Cardiac muscle cell (in vitro differentiated cells and primary cell): ENCODE data around the gene CELSR1. TPM values are rescaled to one million over a fixed set of nuclear protein-coding genes. Genes with fewer than 3 reads are reported as not detected.

Source experiments
- DNase-seq, 2 donors: peaks; one replicate each; pipeline versions ENCODE4 v3.0.0 to v3.0.0-alpha.2; 2010 to 2017; ENCODE audit warnings: low read depth in 1 of 2, low spot score in 1 of 2
- H3K27ac ChIP-seq: fragments of 200-600 bp; sonication (generic); 2 replicates; pipeline ENCODE4 v1.5.1; 2016
- H3K27me3 ChIP-seq: fragments of 200-600 bp; sonication (generic); 2 replicates; pipeline ENCODE4 v1.6.0; 2016; ENCODE audit warnings: control low read depth
- H3K36me3 ChIP-seq: fragments of 200-600 bp; sonication (generic); 2 replicates; pipeline ENCODE4 v1.5.1; 2016; ENCODE audit warnings: control low read depth
- H3K4me1 ChIP-seq: fragments of 200-600 bp; sonication (generic); 2 replicates; pipeline ENCODE4 v1.8.1; 2017; ENCODE audit warnings: low read depth, mild to moderate bottlenecking, mixed run types
- H3K4me3 ChIP-seq: fragments of 200-600 bp; sonication (generic); 2 replicates; pipeline ENCODE4 v1.5.1; 2016; ENCODE audit warnings: mild to moderate bottlenecking
- H3K9me3 ChIP-seq: fragments of 200-600 bp; sonication (generic); 2 replicates; pipeline ENCODE4 v1.5.1; 2017; ENCODE audit warnings: low read depth, mild to moderate bottlenecking, control low read depth
- polyA plus RNA-seq: library from polyadenylated mRNA; unstranded; fragments of >200 nt; fragmentation: Nextera tagmentation; extraction: Ambion mirVana; gene quantifications from 2 replicates; pipeline ENCODE4 v1.2.1, GENCODE V29; 2016
- total RNA-seq: library from RNA; depleted of rRNA; stranded (reverse); fragments of >200 nt; gene quantifications from 2 replicates; pipeline ENCODE4 v1.2.3, GENCODE V29; 2016
- TF ChIP-seq, protein P1 (sequence below): IDR thresholded peaks from 2 replicates; pipeline ENCODE4 v1.5.1; 2012; ENCODE audit warnings: low read depth, mild to moderate bottlenecking, low read length

Gene CELSR1
- total and polyA plus RNA-seq, 2 experiments from 2014 or later, result 9.0 to 37.4 TPM

DNA sequence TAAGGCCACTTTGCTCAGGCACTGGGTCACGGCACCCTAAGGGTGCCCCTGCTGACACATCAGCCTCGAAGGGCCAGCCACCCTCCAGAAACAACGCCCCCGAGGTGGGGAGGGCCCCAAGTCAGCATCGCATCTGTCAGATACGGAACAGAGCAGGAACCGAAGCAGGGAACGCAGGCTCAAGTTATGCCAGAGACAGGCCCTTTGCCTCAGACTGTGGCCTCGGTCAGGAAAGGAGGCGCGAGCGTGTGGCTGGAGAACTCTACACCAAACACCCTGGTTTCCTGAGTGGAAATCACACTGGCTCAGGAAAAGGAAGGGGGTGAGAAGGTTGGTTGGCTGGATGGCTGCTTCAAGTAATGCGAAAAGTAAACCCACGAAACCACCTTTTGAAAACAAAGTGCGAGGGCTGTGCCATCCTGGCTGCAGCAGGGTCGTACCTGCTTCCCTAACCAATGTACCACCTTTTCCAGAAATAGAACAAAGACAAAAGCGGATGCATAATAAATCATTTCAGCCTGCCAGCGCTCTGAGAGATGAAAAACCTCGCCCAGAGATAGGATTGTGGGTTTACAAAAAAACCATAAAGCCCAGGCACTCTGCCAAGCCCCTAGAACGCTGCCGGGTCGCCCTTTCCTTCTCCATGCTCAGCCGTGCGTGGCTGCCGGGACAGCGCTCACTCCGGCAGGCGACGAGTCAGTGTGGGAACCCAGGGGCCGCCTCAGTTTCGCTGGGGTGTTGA, 163.3 kb downstream of the CELSR1 start:
- Histone ChIP-seq H3K9me3 (no peaks in the 10 kb centered on the region), H3K4me1 (peaks cover 22% of the 10 kb centered on the region), H3K4me3 (no peak overlapping the region), H3K27me3 (no peaks in the 10 kb centered on the region), H3K27ac (no peak overlapping the region), H3K36me3 (no peaks in the 10 kb centered on the region)
- TF ChIP-seq, protein P1, sequence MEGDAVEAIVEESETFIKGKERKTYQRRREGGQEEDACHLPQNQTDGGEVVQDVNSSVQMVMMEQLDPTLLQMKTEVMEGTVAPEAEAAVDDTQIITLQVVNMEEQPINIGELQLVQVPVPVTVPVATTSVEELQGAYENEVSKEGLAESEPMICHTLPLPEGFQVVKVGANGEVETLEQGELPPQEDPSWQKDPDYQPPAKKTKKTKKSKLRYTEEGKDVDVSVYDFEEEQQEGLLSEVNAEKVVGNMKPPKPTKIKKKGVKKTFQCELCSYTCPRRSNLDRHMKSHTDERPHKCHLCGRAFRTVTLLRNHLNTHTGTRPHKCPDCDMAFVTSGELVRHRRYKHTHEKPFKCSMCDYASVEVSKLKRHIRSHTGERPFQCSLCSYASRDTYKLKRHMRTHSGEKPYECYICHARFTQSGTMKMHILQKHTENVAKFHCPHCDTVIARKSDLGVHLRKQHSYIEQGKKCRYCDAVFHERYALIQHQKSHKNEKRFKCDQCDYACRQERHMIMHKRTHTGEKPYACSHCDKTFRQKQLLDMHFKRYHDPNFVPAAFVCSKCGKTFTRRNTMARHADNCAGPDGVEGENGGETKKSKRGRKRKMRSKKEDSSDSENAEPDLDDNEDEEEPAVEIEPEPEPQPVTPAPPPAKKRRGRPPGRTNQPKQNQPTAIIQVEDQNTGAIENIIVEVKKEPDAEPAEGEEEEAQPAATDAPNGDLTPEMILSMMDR, result no peak
- DNase-seq, result no peak

DNA sequence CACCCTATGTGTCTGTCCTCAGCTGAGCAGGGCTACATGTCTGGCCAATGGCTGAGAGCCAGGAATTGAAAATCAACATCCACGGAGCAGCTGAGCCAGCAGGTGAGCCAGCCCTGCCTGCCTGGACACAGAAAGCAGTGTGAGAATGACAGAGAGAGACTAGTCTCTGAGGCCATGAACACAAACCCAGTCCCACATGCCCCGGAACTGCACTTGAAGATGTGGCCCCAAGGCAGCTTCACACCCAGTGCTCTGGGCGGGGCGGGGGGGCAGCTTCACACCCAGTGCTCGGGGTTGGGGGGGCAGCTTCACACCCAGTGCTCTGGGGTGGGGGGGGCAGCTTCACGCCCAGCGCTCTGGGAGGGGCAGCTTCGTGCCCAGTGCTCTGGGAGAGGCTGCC, 164.3 kb downstream of the CELSR1 start:
- Histone ChIP-seq H3K4me1 (peaks cover 16% of the 10 kb centered on the region), H3K4me3 (no peak overlapping the region), H3K36me3 (no peaks in the 10 kb centered on the region), H3K27me3 (no peaks in the 10 kb centered on the region), H3K27ac (no peak overlapping the region), H3K9me3 (no peaks in the 10 kb centered on the region)
- TF ChIP-seq, protein P1, result no peak
- DNase-seq, result no peak

DNA sequence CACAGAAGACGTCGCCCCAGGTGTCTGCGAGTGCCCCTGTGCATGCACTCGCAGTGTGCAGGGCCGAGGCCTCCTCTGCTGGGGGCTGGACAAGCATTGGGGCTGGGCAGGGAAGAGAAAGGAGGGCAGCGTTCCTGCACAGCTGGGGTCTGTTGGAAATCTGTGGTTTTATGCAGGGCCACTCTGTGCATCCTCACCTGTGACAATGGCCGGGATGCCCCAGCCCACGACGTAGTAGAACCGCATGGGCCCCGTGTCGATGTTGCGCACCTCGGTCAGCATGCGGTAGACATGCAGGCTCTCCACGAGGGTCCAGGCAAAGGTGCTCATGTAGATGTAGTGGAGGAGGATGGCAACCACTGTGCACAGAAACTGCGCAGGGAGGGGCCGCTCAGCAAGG, 164.7 kb downstream of the CELSR1 start:
- DNase-seq, result no peak
- Histone ChIP-seq H3K4me1 (peaks cover 12% of the 10 kb centered on the region), H3K4me3 (no peak overlapping the region), H3K27ac (no peak overlapping the region), H3K27me3 (no peaks in the 10 kb centered on the region), H3K9me3 (no peaks in the 10 kb centered on the region), H3K36me3 (no peaks in the 10 kb centered on the region)
- TF ChIP-seq, protein P1, result no peak

DNA sequence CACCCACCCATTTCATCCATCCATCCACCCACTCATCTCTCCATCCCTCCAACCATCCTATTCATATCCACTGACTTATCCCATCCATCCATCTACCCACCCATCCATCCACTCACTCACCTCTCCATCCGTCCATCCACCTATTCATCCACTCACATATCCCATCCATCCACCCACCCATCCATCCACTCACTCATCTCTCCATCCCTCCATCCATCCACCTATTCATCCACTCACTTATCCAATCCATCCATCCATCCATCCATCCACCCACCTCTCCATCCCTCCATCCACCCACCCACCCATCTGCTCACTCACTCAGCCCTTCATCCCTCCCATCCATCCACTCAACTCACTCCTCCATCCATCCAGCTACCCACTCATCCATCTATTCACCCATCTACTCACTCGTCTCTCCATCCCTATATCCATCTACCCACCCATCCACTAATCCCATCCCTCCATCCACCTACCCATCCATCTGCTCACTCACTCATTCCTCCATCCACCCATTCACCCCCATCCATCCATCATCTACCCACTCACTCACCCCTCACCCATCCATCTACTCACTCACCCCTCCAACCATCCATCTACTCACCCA, 165.7 kb downstream of the CELSR1 start:
- TF ChIP-seq, protein P1, result no peak
- Histone ChIP-seq H3K4me1 (peaks cover 8% of the 10 kb centered on the region), H3K27ac (no peak overlapping the region), H3K9me3 (no peaks in the 10 kb centered on the region), H3K27me3 (no peaks in the 10 kb centered on the region), H3K36me3 (no peaks in the 10 kb centered on the region), H3K4me3 (no peak overlapping the region)
- DNase-seq, result no peak

DNA sequence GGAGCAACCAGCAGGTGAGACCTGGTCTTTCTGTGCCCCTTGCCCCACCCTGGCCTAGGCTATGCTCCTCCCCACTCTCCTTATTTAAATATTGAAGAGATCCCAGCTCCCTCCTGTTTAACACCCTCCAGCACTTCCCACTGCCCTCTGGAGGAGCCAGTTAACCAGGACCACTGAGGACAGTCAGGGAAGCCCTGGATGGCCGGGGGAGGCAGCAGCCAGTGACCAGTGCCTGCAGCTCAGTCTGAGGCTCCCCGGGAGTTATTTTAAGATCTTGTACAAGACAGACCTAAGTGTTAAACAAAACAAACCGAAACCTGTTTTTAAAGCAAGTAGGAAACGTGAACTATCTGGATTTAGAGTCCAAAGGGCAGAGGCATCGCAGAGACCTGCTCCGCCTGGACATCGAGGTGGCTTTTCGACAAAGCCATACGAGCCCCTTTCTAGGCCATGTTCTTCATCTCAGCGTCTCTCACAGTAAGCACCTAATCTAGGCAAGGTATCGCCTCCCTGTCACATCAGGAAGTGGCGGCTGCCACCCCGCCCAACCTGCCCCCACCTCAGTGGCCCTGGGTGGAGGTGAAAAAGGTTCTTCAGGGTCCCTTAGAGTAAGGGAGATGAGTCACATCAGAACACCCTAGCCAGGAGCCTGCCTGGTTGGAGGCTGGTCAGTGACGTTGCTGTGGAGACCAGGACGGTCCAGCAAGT, 166.7 kb downstream of the CELSR1 start:
- peaks cover 8% of the 10 kb centered on the region for H3K4me1 ChIP-seq
- TF ChIP-seq, protein P1, result no peak
- H3K27me3 ChIP-seq, result no peaks in the 10 kb centered on the region
- no peaks in the 10 kb centered on the region for H3K9me3 ChIP-seq
- peak overlapping the region; percentile 76 for H3K27ac ChIP-seq
- DNase-seq, result no peak
- no peak overlapping the region for H3K4me3 ChIP-seq
- H3K36me3 ChIP-seq, result no peaks in the 10 kb centered on the region
